ENCODE results near the gene TMEM181. TPM values are rescaled to one million over a fixed set of nuclear protein-coding genes. Genes with fewer than 3 reads are reported as not detected.

TMEM181 gene
- polyA plus RNA-seq, 1 of the 3 experiments (the other 2 are of a cell fraction) = 19.5 TPM

GRCh38 chr6:158684745-158685324, 124.9 kb downstream of the TMEM181 start:
- ChIA-PET CTCF (interaction anchor here (1.0 to 2.4 kb wide), 3 partner anchors 79 to 471 kb away, joined by 3 to 10 read pairs (median 3); no protein-coding TSS in a partner anchor), POLR2A (interaction anchor here (0.5 kb wide), 1 partner anchor 40 kb away, joined by 6 read pairs; no protein-coding TSS in a partner anchor)
- H3K9me3 ChIP-seq = no peaks in the 10 kb centered on the region
- no peaks in the 10 kb centered on the region for H3K27me3 ChIP-seq (ENCODE audit: insufficient read depth)
- no peak overlapping the region for H3K27ac ChIP-seq (ENCODE audit: low read depth in 2 of 2, low read length in 1 of 2)
- no peak for TF ChIP-seq RAD21 (IDR thresholded peaks at IDR 0.05; ENCODE audit: low read length)
- no peak for TF ChIP-seq NFIC (IDR thresholded peaks at IDR 0.05; ENCODE audit: borderline replicate concordance)
- no peak for TF ChIP-seq POLR2AphosphoS5 (IDR thresholded peaks at IDR 0.05; ENCODE audit: low read depth, low read length)
- TF ChIP-seq TCF12 (IDR thresholded peaks at IDR 0.05) = no peak
- no peak for TF ChIP-seq ZBTB33 (IDR thresholded peaks at IDR 0.05; ENCODE audit: borderline replicate concordance, low read depth)
- TF ChIP-seq FOXM1 (IDR thresholded peaks at IDR 0.05; ENCODE audit: low read depth) = no peak
- TF ChIP-seq JUND (IDR thresholded peaks at IDR 0.05) = no peak
- no peak for TF ChIP-seq REST (IDR thresholded peaks at IDR 0.05; ENCODE audit: low read depth, low read length)
- no peak for TF ChIP-seq RFX5 (IDR thresholded peaks at IDR 0.05; ENCODE audit: low read length)
- no peak for TF ChIP-seq IRF3 (IDR thresholded peaks at IDR 0.05; ENCODE audit: low read depth, low read length)
- no peak overlapping the region for H3K9ac ChIP-seq
- H3K4me1 ChIP-seq (ENCODE audit: control insufficient read depth in 1 of 2, insufficient read depth in 2 of 2, low read depth in 1 of 2, low read length in 1 of 2) = no peaks in the 10 kb centered on the region
- H3K4me2 ChIP-seq = no peak overlapping the region
- H3K9me2 ChIP-seq = no peaks in the 10 kb centered on the region
- no peak overlapping the region for H2AFZ ChIP-seq (ENCODE audit: low read depth)
- H3K79me2 ChIP-seq (ENCODE audit: insufficient read depth) = no peaks in the 10 kb centered on the region
- WGBS (ENCODE audit: low lambda C conversion rate) = 84% methylated on average over 5 of the region's 5 CpGs
- H3K36me3 ChIP-seq (replicated peaks in 1 of 2; ENCODE audit: control insufficient read depth in 1 of 2, insufficient read depth in 2 of 2, low read length in 1 of 2) = no peaks in the 10 kb centered on the region
- no peak for DNase-seq
- no peak overlapping the region for H3K4me3 ChIP-seq (ENCODE audit: low read depth in 2 of 2, low read length in 1 of 2)
- no peaks in the 10 kb centered on the region for H4K20me1 ChIP-seq (ENCODE audit: insufficient read depth)
- peaks cover 8% of the 10 kb centered on the region for H3F3A ChIP-seq (replicated peaks; ENCODE audit: insufficient read depth)

Small RNAs within 50 kb of the gene (small RNA-seq; reads per million reads assigned to genes)
- gene MIR7161 = 0 reads per million in 7 experiments

Other genes starting within 250 kb of the TMEM181 start
- gene TULP4, start 247.6 kb upstream of the TMEM181 start, polyA plus RNA-seq (2012; rRNA removed) = 5.9 and 6.2 TPM in 2 replicates
- 306 and 390 TPM in 2 replicates for gene DYNLT1, start 84.7 kb downstream of the TMEM181 start, polyA plus RNA-seq (2012; rRNA removed)
- 2.0 and 2.3 TPM in 2 replicates for gene SYTL3, start 90.0 kb downstream of the TMEM181 start, polyA plus RNA-seq (2012; rRNA removed)